ENCODE results near the gene B4GALNT4. TPM values are rescaled to one million over a fixed set of nuclear protein-coding genes. Genes with fewer than 3 reads are reported as not detected.
A peak's percentile ranks its signal among the peaks of the same experiment; 100 is the strongest.

B4GALNT4 gene
- total RNA-seq, 1 donor from 2014 or later: 1.5 TPM

GRCh38 chr11:365831-366230 is 3.5 kb upstream of the B4GALNT4 start:
- Mint-ChIP-seq H3K9me3 (no peaks in the 10 kb centered on the region), H3K36me3 (ENCODE audit: low read depth) (no peaks in the 10 kb centered on the region), H3K27me3 (ENCODE audit: low read depth) (peaks cover 33% of the 10 kb centered on the region), H3K4me1 (ENCODE audit: low read depth) (peaks cover 8% of the 10 kb centered on the region), H3K4me3 (ENCODE audit: low read depth) (no peak overlapping the region), H3K27ac (no peak overlapping the region)
- intact Hi-C loops (cut with micrococcal nuclease): no loop called here
- no peak for DNase-seq (ENCODE audit: low spot score)

GRCh38 chr11:367956-368413 is 1.3 kb upstream of the B4GALNT4 start:
- H3K27me3 Mint-ChIP-seq (ENCODE audit: low read depth): peaks cover 39% of the 10 kb centered on the region
- H3K9me3 Mint-ChIP-seq: no peaks in the 10 kb centered on the region
- intact Hi-C loops (cut with micrococcal nuclease): no loop called here
- no peak overlapping the region for H3K27ac Mint-ChIP-seq
- no peak for DNase-seq (ENCODE audit: low spot score)
- no peaks in the 10 kb centered on the region for H3K36me3 Mint-ChIP-seq (ENCODE audit: low read depth)
- H3K4me3 Mint-ChIP-seq (ENCODE audit: low read depth): peak overlapping the region; percentile 61
- H3K4me1 Mint-ChIP-seq (ENCODE audit: low read depth): peaks cover 8% of the 10 kb centered on the region

DNA sequence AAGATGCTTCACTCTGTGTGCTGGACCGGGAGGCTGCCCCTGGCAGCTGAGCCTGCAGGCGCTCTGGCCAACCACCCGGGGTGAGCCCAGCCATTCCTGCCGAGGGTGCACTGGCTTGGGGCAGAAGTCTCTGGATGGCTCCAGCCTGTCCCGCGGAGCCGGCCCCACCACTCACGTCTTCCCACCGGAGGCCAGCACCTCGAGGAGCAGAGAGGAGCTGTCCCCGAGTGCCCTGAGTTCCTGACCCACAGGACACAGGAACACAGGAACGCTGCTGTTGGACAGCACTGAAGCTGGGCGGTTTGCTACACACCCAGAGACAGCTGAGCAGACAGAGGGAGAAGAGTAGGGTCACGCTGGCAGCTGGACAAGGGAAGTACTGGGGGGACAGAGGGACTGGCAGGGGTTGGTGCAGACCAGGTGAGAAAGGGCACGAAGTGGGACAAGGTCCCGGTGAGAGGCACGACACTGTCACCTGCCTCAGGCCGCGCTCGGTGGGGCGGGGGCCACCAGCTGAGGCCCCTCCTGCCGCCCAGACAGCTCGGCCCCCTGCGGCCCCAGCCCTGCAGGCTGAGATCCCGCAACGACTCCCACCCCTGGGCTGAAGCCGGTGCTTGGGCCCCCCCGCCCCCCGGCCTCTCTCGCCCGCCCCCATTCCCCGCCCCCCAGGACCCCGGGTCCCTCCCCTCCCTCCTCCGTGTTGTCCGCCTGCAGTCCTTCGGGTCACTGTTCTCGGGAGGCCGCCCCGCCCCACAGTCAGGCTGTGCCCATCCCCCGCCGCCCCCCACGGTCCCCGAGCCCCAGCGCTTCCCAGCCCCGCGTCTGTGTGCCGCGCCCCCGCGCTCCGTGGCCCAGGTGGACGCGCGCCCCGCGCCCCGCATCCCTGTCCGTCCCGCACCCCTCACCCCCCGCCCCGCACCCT is 624 bp upstream of the B4GALNT4 start:
- Mint-ChIP-seq H3K4me1 (ENCODE audit: low read depth) (peaks cover 8% of the 10 kb centered on the region), H3K9me3 (no peaks in the 10 kb centered on the region), H3K36me3 (ENCODE audit: low read depth) (no peaks in the 10 kb centered on the region), H3K27me3 (ENCODE audit: low read depth) (peaks cover 39% of the 10 kb centered on the region), H3K4me3 (ENCODE audit: low read depth) (peak overlapping the region; percentile 76), H3K27ac (peak overlapping the region; percentile 49)
- DNase-seq (ENCODE audit: low spot score): no peak
- intact Hi-C loops (cut with micrococcal nuclease): no loop called here

DNA sequence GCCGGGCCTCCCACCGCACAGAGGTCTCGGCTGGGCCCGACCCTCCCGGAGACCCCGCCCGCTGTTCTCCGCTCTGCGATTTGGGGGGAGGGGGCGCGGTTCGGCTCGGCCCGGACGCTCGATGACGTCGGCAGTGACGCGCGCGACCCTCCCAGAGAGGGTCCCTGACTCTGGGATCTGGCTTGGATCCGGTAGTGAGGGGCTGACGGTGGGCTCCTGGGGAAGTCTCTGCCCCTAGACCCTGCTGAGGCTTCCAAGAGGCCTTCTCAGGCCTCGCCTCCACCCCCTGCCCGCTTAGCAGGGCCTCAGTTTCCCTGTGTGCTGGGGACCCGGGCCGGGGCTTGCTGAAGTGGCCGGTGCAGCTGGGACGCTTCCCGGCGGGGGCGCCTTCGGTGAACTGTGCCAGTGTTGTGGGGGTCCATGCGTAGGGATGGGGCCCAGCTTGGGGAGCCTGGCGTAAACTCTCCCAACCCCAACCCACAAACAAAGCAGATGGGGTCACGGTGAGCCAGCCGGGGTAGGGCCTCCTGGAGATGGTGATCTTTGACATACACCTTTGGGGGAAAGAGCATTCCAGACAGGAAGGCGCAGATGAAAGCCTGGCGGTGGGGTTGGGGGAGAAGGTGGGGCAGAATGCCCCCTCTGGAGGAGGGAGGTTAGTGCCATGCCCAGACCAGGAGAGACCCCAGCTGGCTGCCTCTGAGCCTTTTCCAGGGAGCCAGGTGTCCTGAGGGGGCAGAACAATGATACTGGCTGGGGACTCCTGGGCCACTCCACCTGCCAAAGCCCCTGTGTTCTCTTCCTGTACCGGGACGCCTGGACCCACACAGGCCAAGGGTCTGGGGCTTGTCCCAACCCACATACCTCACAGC is 1.0 kb downstream of the B4GALNT4 start:
- Mint-ChIP-seq H3K4me1 (ENCODE audit: low read depth) (peaks cover 8% of the 10 kb centered on the region), H3K27ac (no peak overlapping the region), H3K4me3 (ENCODE audit: low read depth) (peak overlapping the region; percentile 56), H3K9me3 (no peaks in the 10 kb centered on the region), H3K27me3 (ENCODE audit: low read depth) (peaks cover 39% of the 10 kb centered on the region), H3K36me3 (ENCODE audit: low read depth) (no peaks in the 10 kb centered on the region)
- no peak for DNase-seq (ENCODE audit: low spot score)
- intact Hi-C loops (cut with micrococcal nuclease): no loop called here

GRCh38 chr11:371051-371450 is 1.8 kb downstream of the B4GALNT4 start:
- peaks cover 8% of the 10 kb centered on the region for H3K4me1 Mint-ChIP-seq (ENCODE audit: low read depth)
- H3K36me3 Mint-ChIP-seq (ENCODE audit: low read depth): no peaks in the 10 kb centered on the region
- DNase-seq (ENCODE audit: low spot score): no peak
- peaks cover 36% of the 10 kb centered on the region for H3K27me3 Mint-ChIP-seq (ENCODE audit: low read depth)
- intact Hi-C loops (cut with micrococcal nuclease): no loop called here
- no peaks in the 10 kb centered on the region for H3K9me3 Mint-ChIP-seq
- H3K4me3 Mint-ChIP-seq (ENCODE audit: low read depth): no peak overlapping the region
- no peak overlapping the region for H3K27ac Mint-ChIP-seq

DNA sequence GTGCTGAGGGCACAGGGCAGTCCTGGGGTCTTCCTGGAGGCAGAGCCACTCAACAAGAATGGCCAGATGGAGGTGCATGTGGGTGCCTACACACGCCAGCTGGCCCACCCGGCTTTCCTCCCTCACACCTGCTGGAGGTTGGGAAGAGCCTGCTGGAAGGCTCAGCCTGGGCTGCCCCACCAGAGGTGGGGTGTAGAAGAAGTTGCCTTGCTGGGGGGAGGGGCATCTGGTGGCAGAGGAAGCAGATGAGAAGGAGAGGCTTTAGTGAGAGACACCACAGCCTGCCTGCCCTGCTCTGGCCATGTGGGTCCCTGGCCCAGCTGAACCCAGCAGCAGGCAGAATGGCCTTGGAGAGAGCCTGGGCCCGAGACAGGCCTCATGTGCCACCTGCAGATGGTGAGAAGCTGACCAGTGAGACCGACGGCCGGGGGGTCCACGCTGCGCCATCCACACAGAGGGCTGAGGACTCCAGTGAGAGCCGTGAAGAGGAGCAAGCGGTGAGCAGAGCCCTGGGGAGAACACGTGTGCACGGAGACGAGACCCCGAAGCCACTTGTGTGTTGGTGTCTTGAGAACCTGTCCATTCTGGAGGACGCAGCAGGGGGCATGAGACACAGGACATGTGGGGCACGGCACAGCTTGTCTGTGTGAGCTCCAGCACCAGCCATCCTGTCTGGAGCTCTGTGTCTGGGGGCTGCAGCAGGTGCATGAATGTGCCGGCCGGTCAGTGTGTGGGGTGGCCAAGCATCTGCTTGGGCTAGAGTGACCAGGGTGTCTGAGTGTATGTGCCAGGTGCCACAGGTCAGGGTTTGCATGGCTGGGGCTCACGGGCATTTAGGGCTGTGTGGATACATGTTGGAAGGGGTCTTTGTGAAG is 2.7 kb downstream of the B4GALNT4 start:
- peaks cover 31% of the 10 kb centered on the region for H3K27me3 Mint-ChIP-seq (ENCODE audit: low read depth)
- no peaks in the 10 kb centered on the region for H3K9me3 Mint-ChIP-seq
- peaks cover 8% of the 10 kb centered on the region for H3K4me1 Mint-ChIP-seq (ENCODE audit: low read depth)
- no peaks in the 10 kb centered on the region for H3K36me3 Mint-ChIP-seq (ENCODE audit: low read depth)
- H3K27ac Mint-ChIP-seq: no peak overlapping the region
- no peak overlapping the region for H3K4me3 Mint-ChIP-seq (ENCODE audit: low read depth)
- intact Hi-C loops (cut with micrococcal nuclease): no loop called here
- DNase-seq (ENCODE audit: low spot score): no peak

- Mint-ChIP-seq H3K4me1 (ENCODE audit: low read depth) (peaks cover 5% of the 10 kb centered on the region), H3K9me3 (no peaks in the 10 kb centered on the region), H3K27ac (no peak overlapping the region), H3K36me3 (ENCODE audit: low read depth) (no peaks in the 10 kb centered on the region), H3K27me3 (ENCODE audit: low read depth) (peaks cover 20% of the 10 kb centered on the region), H3K4me3 (ENCODE audit: low read depth) (no peak overlapping the region)
- intact Hi-C loops (cut with micrococcal nuclease): no loop called here
- DNase-seq (ENCODE audit: low spot score): no peak
Measured at GRCh38 chr11:372809-373715, 3.8 kb downstream of the B4GALNT4 start.

GRCh38 chr11:373716-374551 is 4.6 kb downstream of the B4GALNT4 start:
- intact Hi-C loops (cut with micrococcal nuclease): no loop called here
- Mint-ChIP-seq H3K4me1 (ENCODE audit: low read depth) (peaks cover 3% of the 10 kb centered on the region), H3K27ac (no peak overlapping the region), H3K27me3 (ENCODE audit: low read depth) (peaks cover 14% of the 10 kb centered on the region), H3K9me3 (no peaks in the 10 kb centered on the region), H3K4me3 (ENCODE audit: low read depth) (no peak overlapping the region), H3K36me3 (ENCODE audit: low read depth) (no peaks in the 10 kb centered on the region)
- DNase-seq (ENCODE audit: low spot score): no peak

GRCh38 chr11:375065-376025 is 6.0 kb downstream of the B4GALNT4 start:
- H3K4me1 Mint-ChIP-seq (ENCODE audit: low read depth): peaks cover 2% of the 10 kb centered on the region
- intact Hi-C loops (cut with micrococcal nuclease): no loop called here

GRCh38 chr11:376531-377173 is 7.4 kb downstream of the B4GALNT4 start:
- no peaks in the 10 kb centered on the region for H3K4me1 Mint-ChIP-seq (ENCODE audit: low read depth)
- peaks cover under 1% of the 10 kb centered on the region for H3K27me3 Mint-ChIP-seq (ENCODE audit: low read depth)
- H3K4me3 Mint-ChIP-seq (ENCODE audit: low read depth): no peak overlapping the region
- no peak for DNase-seq (ENCODE audit: low spot score)
- H3K9me3 Mint-ChIP-seq: no peaks in the 10 kb centered on the region
- no peaks in the 10 kb centered on the region for H3K36me3 Mint-ChIP-seq (ENCODE audit: low read depth)
- no peak overlapping the region for H3K27ac Mint-ChIP-seq
- intact Hi-C loops (cut with micrococcal nuclease): no loop called here

More at GRCh38 chr11:375065-376025, 6.0 kb downstream of the B4GALNT4 start:
- Mint-ChIP-seq H3K4me3 (ENCODE audit: low read depth) (no peak overlapping the region), H3K9me3 (no peaks in the 10 kb centered on the region), H3K36me3 (ENCODE audit: low read depth) (no peaks in the 10 kb centered on the region), H3K27ac (no peak overlapping the region), H3K27me3 (ENCODE audit: low read depth) (peaks cover 11% of the 10 kb centered on the region)
- DNase-seq (ENCODE audit: low spot score): no peak

Measured in activated T-helper 2 cell treated with anti-CD3 and anti-CD28 coated beads, Interferon-gamma antibody, Interleukin-2, Interleukin-4, amounts not matched to agents 10 μg/mL and 5 μg/mL and 100 μg/mL, durations not matched to agents 14 hours and 24 hours and 36 hours (primary cell).